Hepatocyte (in vitro differentiated cells): Measurements from ENCODE around the gene LAMC2. TPM values are rescaled to one million over a fixed set of nuclear protein-coding genes. Genes with fewer than 3 reads are reported as not detected.

ENCODE experiments used
- DNase-seq: peaks from one replicate; pipeline ENCODE4 v3.0.0-alpha.2; 2016; ENCODE audit warnings: low spot score
- H2AFZ ChIP-seq: fragments of 200-600 bp; sonication (generic); 2 replicates; pipeline ENCODE4 v1.6.0; 2016; ENCODE audit warnings: antibody characterized with exemption, mild to moderate bottlenecking
- H3K27ac ChIP-seq: fragments of 200-600 bp; sonication (generic); 2 replicates; pipeline ENCODE4 v1.5.1; 2016; ENCODE audit warnings: mild to moderate bottlenecking
- H3K27me3 ChIP-seq: fragments of 200-600 bp; sonication (generic); 2 replicates; pipeline ENCODE4 v1.6.1; 2016
- H3K36me3 ChIP-seq: fragments of 200-600 bp; sonication (generic); replicated peaks from 2 replicates; pipeline ENCODE4 v1.5.1; 2016; ENCODE audit warnings: low read depth; ENCODE audit not compliant: insufficient read depth
- H3K4me1 ChIP-seq: fragments of 200-600 bp; sonication (generic); 2 replicates; pipeline ENCODE4 v1.5.1; 2016; ENCODE audit warnings: mild to moderate bottlenecking, moderate library complexity; ENCODE audit not compliant: insufficient read depth
- H3K4me2 ChIP-seq: fragments of 200-600 bp; sonication (generic); 2 replicates; pipeline ENCODE4 v1.6.0; 2016
- H3K4me3 ChIP-seq: fragments of 200-600 bp; sonication (generic); 2 replicates; pipeline ENCODE4 v1.5.1; 2016; ENCODE audit warnings: mild to moderate bottlenecking
- H3K79me2 ChIP-seq: fragments of 200-600 bp; sonication (generic); 2 replicates; pipeline ENCODE4 v1.6.0; 2017; ENCODE audit warnings: mild to moderate bottlenecking
- H3K9me2 ChIP-seq: fragments of 200-600 bp; sonication (generic); replicated peaks from 2 replicates; pipeline ENCODE4 v1.6.0; 2017; ENCODE audit warnings: mild to moderate bottlenecking; ENCODE audit not compliant: insufficient read depth
- H3K9me3 ChIP-seq: fragments of 200-600 bp; sonication (generic); 2 replicates; pipeline ENCODE4 v1.5.1; 2016; ENCODE audit warnings: low read depth, mild to moderate bottlenecking
- H4K20me1 ChIP-seq: fragments of 200-600 bp; sonication (generic); 2 replicates; pipeline ENCODE4 v1.6.0; 2016; ENCODE audit warnings: mild to moderate bottlenecking; ENCODE audit not compliant: insufficient read depth, poor library complexity, severe bottlenecking
- EZH2 ChIP-seq: fragments of 200-600 bp; sonication (generic); IDR thresholded peaks from 2 replicates; pipeline ENCODE4 v1.6.1; 2016; ENCODE audit warnings: antibody characterized with exemption, mild to moderate bottlenecking, borderline replicate concordance
- EZH2phosphoT487 ChIP-seq: fragments of 200-600 bp; sonication (generic); IDR thresholded peaks from one replicate; pipeline ENCODE4 v1.6.1; 2018; ENCODE audit warnings: antibody characterized with exemption, mild to moderate bottlenecking, low read depth, moderate library complexity; ENCODE audit not compliant: unreplicated experiment, severe bottlenecking
- WGBS: methylation state at CpG from one replicate; pipeline ENCODE4 v1.1.6; 2016; ENCODE audit warnings: low lambda C conversion rate; ENCODE audit errors: missing lambda C conversion rate; 5-methylcytosine and 5-hydroxymethylcytosine counted together
- polyA plus RNA-seq: library from polyadenylated mRNA; unstranded; fragments of >200 nt; fragmentation: Nextera tagmentation; extraction: Ambion mirVana; gene quantifications from 2 replicates; pipeline ENCODE4 v1.2.1, GENCODE V29; 2016
- total RNA-seq: library from RNA; depleted of rRNA; stranded (reverse); fragments of >200 nt; gene quantifications from 2 replicates; pipeline ENCODE4 v1.2.3, GENCODE V29; 2014
- TF ChIP-seq, protein P1 (sequence below): fragments of 200-600 bp; sonication (generic); IDR thresholded peaks from 2 replicates; pipeline ENCODE4 v1.5.1; 2016; ENCODE audit warnings: antibody characterized with exemption, mild to moderate bottlenecking; ENCODE audit not compliant: poor library complexity

LAMC2 gene
- total and polyA plus RNA-seq, 2 experiments from 2014 or later, result 45.3 to 76.3 TPM

DNA sequence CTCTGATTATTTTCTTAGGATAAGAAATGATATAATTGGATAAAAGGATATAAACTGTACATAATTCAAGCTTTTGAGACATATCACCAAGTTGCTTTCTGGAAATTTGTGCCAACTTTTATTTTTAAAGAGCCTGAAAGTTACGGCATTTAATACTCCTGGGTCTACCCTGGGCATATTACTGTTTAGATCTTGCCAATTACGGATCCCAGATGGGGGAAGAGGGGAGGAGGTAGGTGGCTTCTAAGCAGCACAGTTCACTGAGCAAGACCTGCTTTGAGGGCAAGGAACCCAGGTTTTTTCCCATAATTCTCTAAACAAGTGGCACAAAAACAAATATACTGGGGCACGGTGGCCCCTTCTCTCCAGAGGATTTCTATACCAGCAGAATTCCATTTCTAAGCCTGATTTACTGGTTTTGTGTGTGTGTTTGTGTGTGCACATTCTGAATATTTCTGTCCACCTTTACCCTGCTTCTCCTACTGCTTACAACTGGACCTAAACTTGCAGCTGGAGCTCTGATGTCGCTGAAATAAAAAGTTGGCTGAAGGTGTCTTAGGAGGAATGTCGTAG, 76.7 kb downstream of the LAMC2 start:
- H3K4me1 ChIP-seq, result no peaks in the 10 kb centered on the region
- no peak for DNase-seq
- no peaks in the 10 kb centered on the region for H3K27me3 ChIP-seq
- no peaks in the 10 kb centered on the region for H3K36me3 ChIP-seq
- no peak for TF ChIP-seq EZH2phosphoT487
- TF ChIP-seq, protein P1, sequence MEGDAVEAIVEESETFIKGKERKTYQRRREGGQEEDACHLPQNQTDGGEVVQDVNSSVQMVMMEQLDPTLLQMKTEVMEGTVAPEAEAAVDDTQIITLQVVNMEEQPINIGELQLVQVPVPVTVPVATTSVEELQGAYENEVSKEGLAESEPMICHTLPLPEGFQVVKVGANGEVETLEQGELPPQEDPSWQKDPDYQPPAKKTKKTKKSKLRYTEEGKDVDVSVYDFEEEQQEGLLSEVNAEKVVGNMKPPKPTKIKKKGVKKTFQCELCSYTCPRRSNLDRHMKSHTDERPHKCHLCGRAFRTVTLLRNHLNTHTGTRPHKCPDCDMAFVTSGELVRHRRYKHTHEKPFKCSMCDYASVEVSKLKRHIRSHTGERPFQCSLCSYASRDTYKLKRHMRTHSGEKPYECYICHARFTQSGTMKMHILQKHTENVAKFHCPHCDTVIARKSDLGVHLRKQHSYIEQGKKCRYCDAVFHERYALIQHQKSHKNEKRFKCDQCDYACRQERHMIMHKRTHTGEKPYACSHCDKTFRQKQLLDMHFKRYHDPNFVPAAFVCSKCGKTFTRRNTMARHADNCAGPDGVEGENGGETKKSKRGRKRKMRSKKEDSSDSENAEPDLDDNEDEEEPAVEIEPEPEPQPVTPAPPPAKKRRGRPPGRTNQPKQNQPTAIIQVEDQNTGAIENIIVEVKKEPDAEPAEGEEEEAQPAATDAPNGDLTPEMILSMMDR, result no peak
- no peak for TF ChIP-seq EZH2
- H3K9me3 ChIP-seq, result no peaks in the 10 kb centered on the region
- WGBS, result 74% methylated on average over 5 of the region's 5 CpGs
- H3K27ac ChIP-seq, result no peak overlapping the region
- H2AFZ ChIP-seq, result no peak overlapping the region
- no peaks in the 10 kb centered on the region for H3K9me2 ChIP-seq
- no peak overlapping the region for H3K4me2 ChIP-seq
- no peaks in the 10 kb centered on the region for H3K79me2 ChIP-seq
- H4K20me1 ChIP-seq, result no peaks in the 10 kb centered on the region
- H3K4me3 ChIP-seq, result no peak overlapping the region

DNA sequence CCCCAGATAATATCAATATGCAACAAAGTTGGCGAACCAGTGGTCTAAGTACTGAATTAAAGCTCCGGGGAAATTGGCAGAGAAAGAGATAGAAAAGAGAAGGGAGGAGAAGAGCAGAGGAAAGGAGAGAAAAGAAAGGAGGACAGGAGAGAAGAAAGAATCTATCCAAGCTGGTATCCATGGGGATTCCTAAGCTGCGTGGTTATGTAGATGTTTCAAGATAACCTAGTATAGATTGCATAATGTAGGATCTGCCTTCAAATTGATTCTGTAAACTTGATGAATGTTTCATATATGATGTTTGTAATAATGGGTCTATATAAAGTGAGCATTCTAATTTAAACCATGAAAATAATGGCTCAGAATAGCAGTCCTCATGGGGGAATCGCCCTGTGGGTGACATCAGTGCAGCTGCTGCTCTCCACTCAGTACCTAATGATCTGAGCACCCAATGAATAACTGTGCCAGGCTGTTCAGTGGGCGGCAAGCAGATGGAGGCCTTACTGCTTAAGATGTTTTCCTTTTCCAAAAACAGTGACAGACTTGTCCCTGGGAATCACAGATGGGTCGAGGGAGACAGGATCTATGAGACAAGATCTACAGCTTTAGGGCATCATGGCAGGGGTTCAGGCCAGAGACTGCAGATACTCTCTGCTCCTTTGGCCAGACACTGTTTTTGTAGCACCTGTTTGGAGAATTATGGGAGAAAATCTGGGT, 78.0 kb downstream of the LAMC2 start:
- DNase-seq, result no peak
- no peaks in the 10 kb centered on the region for H3K4me1 ChIP-seq
- H3K79me2 ChIP-seq, result no peaks in the 10 kb centered on the region
- H2AFZ ChIP-seq, result no peak overlapping the region
- no peaks in the 10 kb centered on the region for H4K20me1 ChIP-seq
- no peaks in the 10 kb centered on the region for H3K9me3 ChIP-seq
- H3K36me3 ChIP-seq, result no peaks in the 10 kb centered on the region
- no peak overlapping the region for H3K27ac ChIP-seq
- no peak overlapping the region for H3K4me3 ChIP-seq
- H3K9me2 ChIP-seq, result no peaks in the 10 kb centered on the region
- no peaks in the 10 kb centered on the region for H3K27me3 ChIP-seq
- H3K4me2 ChIP-seq, result no peak overlapping the region
- WGBS, result 81% methylated on average over 6 of the region's 6 CpGs
- TF ChIP-seq EZH2phosphoT487 (no peak), EZH2 (no peak)
- TF ChIP-seq, protein P1, result no peak

DNA sequence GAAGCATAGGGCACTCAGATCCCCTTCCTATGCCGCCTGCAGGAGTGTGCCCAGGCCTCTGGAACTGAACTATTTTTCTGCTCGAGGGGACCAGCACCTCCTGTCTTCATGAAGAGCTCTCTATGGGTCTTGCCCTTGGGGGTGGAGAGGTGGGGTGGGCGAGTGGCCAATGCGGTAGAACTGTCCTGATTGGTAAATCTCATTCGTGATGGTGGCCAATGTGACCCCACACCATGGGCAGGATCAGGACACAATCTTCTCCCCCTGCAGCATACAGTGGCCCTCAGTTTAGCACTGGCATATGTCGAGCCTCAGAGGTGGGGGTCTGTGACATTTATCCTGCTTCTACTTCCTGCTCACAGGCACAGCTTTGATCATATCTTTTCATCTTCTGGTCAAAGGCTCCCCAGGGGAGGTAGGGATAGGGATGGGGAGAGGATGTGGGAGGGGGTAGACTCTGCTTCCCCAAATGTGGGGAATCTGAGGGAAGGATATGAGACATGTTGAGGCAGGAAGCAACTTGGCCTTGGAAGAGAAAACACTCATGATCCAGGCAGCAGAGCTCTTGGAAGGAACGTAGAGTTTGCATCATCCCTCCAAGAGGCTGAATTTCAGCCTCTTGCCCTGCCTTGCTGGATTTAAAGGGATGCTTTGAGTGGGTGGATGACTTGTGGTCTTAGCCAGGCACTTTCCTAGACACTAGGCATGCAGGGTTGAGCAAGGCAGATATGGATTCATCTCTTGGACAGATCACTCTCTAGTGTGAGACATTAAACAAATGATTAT, 81.8 kb downstream of the LAMC2 start:
- H3K4me3 ChIP-seq, result no peak overlapping the region
- no peaks in the 10 kb centered on the region for H4K20me1 ChIP-seq
- no peaks in the 10 kb centered on the region for H3K9me3 ChIP-seq
- H2AFZ ChIP-seq, result no peak overlapping the region
- TF ChIP-seq EZH2 (no peak), EZH2phosphoT487 (no peak)
- TF ChIP-seq, protein P1, result no peak
- peaks cover 10% of the 10 kb centered on the region for H3K4me1 ChIP-seq
- 74% methylated on average over 7 of the region's 7 CpGs for WGBS
- H3K36me3 ChIP-seq, result no peaks in the 10 kb centered on the region
- no peaks in the 10 kb centered on the region for H3K27me3 ChIP-seq
- H3K27ac ChIP-seq, result peak overlapping the region; percentile 47
- H3K79me2 ChIP-seq, result no peaks in the 10 kb centered on the region
- DNase-seq, result peak; percentile 32
- no peak overlapping the region for H3K4me2 ChIP-seq
- H3K9me2 ChIP-seq, result no peaks in the 10 kb centered on the region
